Hematopoietic multipotent progenitor cell treated with erythropoietin and hydrocortisone succinate and interleukin-3 and kit ligand, for 4 days (in vitro differentiated cells): ENCODE measurements around the gene CAPN1.
"Not testable (repeated sequence)": the region's sequence is repeated elsewhere in the genome, so short reads cannot be mapped to it uniquely, and the experiment has no call there.

Experiments used
- DNase-seq: peaks from one replicate; pipeline ENCODE4 v3.0.0-alpha.2; 2015

The CAPN1 gene

DNA sequence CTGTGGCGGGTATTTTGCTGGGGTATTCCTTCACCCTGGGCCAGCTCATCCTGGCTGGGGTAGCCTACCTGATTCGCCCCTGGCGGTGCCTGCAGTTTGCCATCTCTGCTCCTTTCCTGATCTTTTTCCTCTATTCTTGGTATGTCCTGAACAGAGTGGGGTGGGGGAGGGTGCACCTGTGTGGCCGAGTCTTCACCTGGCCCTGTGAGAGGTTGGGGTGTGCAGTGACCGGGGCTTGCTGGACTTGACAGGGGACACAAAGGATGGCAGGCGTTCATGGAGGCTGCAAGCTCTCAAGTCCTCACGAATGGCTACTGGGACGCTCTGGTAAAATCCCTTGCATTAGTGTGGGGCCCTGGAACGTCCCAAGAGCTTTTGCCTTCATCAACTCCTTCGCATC, 39.3 kb downstream of the CAPN1 start:
- no peak for DNase-seq

DNA sequence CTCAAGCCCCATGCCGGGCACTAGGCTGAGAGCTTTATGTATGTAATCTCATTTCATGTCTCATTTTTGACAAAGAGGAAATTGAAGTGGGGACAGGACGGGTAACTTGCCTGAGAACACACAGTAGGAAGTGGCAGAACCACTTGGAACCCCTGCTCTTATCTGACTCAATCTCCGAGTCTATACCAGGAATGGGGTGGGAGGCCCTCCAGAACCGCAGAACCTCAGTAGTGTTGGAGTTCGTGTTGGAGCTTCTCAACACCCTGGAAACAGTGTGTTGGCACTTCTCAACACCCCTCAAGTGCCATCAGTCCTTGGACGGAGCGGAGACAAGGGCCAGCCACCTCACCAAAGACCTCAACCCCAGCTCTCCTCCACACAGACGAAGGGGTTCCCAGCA, 41.3 kb downstream of the CAPN1 start:
- peak; percentile 46 for DNase-seq

DNA sequence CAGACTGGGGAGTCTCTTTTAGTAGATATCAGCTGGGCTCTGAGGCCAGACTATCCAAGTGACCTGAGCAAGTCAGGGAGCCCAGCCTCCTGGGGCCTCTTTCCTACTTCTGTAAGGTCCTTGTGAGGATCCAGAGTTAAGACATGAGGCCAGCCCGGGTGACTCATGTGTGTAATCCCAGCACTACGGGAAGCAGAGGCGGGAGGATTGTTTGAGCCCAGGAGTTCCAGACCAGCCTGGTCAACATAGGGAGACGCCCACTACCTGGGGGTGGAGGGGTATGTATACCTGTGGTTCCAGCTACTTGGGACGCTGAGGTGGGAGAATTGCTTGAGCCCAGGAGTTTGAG, 43.2 kb downstream of the CAPN1 start:
- no peak for DNase-seq

DNA sequence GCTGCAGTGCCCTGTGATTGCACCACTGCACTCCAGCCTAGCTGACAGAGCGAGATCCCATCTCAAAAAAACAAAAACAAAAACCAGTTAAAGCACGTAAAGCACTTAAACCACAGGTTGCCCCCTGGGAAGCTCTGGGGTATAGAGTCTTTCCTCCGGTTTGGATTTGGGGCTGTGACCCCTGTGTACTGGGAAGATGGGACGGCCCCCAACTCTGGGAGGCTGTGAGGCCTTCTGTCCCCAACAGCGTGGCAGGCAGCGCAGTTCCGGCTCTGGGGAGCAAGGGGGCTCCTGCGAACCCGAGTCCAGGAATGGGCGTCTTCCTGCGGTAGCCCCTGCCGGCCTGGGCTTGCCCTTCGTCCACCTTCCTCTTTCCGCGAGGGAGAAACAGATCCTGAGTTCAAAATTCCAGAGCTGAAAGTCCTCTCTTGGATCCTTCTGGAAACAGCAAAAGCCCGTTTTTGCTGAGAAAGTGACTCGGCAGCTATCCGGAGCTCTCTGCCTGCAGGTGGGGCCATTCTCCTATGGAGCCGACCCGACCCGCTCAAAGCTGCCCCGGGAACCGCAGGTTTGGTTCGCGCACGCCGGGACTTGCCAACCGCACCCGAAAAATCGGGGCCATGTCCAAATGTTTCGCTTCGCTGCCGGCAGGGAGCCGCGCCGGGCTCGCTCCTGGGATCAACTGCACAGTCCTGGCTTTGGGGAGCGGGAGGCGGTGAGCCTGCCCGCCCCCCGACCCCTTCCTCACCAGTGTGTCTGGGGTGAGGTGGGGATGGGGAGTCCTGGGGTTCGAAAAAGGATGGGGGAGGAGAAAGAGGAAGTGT, 43.8 kb downstream of the CAPN1 start:
- peak; percentile 77 for DNase-seq

DNA sequence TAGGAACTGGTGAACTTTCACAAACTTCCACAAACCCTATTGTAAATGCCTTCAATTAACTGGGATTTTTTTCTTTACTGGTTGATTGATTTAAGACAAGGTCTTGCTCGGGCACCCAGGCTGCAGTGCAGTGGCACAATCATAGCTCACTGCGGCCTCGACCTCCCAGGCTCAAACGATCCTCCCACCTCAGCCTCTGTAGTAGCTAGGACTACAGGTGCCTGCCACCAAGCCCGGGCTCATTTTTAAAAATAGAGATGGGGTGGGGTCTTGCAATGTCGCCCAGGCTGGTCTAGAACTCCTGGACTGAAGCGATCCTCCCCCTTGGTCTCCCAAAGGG, 44.3 kb downstream of the CAPN1 start:
- no peak for DNase-seq

DNA sequence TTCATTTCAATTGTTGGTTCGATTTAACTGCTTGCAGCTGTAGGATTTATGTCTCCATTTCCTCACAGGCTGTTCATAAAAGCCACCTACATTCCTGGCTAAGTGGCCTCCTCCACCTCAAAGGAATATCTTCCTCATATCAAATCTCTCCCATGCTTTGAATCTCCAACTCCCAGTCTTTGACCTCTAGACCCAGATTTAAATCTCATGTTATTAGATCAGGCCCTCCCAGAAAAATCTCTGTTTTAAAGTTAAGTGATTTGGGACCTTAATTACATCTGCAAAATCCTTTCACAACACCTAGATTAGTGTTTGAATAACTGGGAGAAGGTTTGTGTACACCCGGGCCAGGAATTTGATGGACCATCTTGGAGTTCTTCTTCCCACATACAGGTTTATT, 46.2 kb downstream of the CAPN1 start:
- DNase-seq, result no peak

DNA sequence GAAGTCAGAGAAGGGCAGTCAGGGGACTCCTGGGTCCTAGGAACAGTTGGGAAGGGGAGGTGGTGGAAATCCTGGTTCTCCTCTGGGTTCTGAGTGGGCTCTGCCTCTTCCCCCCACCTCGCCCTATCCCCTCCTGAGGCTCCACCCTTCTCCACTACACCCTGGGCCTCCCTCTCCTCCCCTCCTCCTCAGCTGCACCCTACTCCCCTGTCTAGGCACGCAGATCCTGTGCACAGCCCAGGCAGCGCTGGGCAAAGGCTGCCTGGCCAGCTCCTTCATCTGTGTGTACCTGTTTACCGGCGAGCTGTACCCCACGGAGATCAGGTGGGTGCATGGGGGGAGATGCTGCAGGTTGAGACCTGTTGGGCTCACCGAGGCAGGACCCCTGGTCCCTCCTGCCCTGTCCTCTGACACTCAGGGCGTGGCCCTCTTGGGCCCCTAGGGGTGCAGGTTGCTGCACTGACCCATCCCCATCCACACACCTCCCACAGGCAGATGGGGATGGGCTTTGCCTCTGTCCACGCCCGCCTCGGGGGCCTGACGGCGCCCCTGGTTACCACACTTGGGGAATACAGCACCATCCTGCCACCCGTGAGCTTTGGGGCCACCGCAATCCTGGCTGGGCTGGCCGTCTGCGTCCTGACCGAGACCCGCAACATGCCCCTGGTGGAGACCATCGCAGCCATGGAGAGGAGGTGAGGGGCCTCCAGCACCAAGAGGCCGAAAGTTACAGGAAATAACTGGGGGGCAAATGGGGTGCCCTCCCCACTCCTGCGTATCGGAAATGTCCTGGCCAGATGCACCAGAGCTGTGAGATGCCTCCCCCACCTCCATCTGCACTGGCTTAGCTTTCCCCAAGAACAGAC, 54.7 kb downstream of the CAPN1 start:
- DNase-seq, result no peak

DNA sequence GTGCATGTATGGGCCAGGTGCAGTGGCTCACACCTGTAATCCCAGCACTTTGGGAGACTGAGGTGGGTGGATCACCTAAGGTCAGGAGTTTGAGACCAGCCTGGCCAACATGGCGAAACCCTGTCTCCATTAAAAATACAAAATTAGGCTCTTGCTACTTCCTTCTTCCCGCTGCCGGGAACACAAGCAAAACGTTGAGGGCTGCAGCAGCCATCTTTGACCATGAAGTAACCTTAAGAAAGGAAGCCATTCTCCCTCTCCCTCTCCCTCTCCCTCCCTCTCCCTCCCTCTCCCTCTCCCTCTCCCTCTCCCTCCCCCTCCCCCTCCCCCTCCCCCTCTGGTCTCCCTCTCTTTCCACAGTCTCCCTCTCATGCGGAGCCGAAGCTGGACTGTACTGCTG, 56.6 kb downstream of the CAPN1 start:
- DNase-seq, result not testable (repeated sequence)

DNA sequence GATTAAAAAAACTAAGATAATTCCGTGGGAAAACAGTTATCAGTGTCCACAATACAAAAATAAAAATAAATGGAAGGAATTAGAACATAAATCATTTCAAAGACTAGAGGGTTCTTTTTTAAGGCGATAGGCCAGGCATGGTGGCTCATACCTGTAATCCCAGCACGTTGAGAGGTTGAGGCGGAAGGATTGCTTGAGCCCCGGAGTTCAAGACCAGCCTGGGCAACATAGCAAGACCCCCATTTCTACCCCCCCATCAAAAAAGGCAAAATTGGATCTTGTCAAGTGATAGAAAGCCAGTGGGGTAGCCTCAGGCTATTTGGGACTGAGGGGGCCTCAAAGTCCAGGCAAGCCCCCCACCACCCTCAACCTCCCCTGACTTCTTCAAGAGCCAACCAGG, 59.4 kb downstream of the CAPN1 start:
- DNase-seq, result no peak

DNA sequence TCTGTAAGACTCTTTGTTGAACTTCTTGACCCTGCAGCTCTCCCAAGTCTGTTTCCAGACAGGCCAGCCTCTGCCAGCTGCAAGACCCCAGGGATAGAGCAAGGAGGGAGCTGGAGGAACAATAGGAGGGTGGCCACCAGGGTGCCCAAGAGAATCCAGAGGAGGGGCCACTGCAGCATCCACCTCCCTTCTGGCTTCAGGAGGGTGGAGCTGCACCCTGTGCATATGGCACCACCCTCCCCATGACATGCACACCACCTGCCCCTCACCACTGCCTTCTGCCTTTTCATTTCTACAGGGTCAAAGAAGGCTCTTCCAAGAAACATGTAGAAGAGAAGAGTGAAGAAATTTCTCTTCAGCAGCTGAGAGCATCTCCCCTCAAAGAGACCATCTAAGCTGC, 60.0 kb downstream of the CAPN1 start:
- DNase-seq, result no peak

DNA sequence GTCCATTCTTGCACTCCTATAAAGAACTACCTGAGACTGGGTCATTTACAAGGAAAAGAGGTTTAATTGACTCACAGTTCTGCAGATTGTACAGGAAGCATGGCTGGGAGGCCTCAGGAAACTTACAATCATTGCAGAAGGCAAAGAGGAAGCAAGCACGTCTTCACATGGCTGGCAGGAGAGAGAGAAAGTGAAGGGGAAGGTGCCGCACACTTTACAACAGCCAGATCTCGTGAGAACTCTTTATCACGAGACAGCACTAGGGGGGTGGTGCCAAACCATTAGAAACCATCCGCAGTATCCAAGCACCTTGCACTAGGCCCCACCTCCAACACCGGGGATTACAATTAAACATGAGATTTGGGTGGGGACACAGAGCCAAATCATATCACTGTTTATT, 60.7 kb downstream of the CAPN1 start:
- DNase-seq, result no peak

DNA sequence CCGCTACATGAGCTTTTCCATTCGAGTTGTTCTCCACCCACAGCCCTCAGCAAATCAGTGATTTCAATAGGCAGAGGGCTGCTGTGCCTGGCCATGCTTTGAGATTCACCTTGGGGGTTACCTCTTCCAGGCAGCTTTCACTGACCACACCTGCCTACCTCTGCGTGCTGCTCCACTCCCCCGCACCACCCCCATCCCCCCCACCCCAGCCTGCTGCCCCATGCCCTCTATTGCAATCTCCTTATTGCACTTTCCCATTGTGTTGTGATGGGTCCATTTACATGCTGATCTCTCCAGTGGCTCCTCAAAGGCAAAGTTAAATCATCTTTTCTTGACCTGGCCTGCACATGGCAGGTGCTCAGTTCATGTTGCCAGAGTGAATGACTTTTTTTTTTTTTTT, 62.1 kb downstream of the CAPN1 start:
- no peak for DNase-seq

DNA sequence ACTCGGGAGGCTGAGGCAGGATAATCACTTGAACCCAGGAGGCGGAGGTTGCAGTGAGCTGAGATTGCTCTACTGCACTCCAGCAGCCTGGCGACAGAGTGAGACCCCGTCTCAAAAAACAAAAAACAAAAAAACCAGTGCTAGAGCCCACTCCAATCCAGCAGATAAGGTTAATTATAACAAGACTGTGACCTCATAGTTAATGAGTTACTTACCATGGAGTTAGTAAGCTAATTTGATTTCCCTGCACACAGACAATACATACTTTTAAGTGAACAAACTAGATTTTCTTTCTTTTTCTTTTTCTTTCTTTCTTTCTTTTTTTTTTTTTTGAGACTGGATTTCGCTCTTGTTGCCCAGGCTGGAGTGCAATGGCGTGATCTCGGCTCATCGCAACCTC, 63.3 kb downstream of the CAPN1 start:
- DNase-seq, result not testable (repeated sequence)

DNA sequence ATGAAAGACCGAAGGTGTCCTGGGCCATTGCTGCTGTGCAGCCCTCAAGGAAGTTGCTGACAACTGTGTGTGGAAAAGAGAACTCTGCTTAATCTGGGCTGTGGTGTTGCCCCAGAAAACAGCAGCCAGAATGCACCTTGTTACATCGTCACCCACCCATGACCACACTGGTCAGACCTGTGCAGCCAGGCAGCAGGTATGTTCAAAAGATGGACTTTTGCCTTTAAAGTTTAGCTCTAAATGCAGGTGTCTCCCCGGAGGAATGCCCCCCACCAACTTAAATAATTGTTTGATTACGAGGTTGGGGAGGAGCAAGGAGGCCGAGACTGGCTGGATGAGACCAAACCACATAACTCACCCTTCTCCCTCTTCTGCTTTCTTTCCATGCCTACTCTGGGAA, 64.8 kb downstream of the CAPN1 start:
- no peak for DNase-seq

DNA sequence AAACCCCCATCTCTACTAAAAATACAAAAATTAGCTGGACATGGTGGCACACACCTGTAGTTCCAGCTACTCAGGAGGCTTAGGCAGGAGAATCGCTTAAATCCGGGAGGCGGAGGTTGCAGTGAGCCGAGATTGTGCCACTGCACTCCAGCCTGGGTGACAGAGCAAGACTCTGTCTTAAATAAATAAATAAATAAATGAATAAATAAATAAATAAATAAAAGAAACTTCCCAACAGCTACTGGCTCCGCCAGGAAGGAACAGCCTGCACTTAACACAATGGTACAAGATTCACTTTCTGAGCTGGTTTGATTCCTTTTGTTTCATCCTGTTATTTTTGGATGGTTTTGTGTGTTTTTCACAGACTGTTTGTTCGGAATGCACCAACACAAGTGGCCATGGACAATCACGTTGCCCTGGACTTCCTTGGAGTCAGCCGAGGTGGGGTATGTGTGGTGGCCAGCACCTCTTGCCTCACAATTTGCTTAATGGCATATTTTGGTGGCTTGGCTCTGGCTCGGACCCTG, 66.5 kb downstream of the CAPN1 start:
- not testable (repeated sequence) for DNase-seq

DNA sequence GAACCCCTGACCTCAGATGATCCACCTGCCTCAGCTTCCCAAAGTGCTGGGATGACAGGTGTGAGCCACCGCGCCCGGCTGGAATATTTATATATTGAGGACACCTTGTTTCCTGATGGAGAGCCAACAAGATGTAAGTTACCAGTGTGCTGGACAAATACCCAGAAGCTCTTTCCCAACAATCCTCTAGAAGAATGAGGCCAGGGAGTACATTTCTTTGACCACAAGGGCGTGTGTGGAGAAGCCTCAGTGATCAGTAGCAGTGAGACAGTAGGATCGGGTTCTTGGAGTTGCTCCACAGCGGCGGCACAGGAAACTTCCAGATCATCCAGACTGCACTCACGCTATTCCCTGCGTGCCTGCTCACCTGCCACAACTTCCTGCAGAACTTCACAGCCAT, 69.7 kb downstream of the CAPN1 start:
- no peak for DNase-seq

DNA sequence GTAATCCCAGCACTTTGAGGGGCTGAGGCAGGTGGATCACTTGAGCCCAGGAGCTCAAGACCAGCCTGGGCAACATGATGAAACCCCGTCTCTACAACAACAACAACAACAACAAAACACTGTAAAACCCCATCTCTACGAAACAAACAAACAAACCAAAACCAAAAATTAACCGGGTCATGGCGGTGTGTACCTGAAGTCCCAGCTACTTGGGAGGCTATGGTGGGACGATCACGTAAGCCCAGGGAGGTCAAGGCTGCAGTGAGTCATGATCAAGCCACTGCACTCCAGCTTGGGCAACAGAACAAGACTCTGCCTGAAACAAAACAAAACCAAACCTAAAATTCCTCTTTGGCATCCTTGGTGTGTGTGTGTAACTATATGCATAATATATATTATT, 73.0 kb downstream of the CAPN1 start:
- no peak for DNase-seq

DNA sequence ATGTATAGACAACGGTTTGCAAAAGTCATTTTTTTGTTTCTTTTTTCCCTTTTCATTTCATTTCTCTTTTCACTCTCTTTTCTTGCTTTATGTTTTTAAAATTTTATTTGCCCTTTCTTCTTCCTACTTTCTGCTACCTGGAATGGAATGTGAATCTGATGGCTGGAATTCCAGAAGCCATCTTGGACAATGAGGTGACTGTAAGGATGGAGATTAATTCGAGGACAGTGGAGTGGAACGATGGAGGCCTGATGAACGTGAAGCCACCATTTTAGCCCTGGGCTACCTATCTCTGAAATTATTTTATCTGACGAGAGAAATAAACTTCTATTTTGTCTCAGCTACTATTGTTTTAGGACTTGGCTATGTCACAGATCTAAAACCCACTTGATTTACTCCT, 77.3 kb downstream of the CAPN1 start:
- no peak for DNase-seq

DNA sequence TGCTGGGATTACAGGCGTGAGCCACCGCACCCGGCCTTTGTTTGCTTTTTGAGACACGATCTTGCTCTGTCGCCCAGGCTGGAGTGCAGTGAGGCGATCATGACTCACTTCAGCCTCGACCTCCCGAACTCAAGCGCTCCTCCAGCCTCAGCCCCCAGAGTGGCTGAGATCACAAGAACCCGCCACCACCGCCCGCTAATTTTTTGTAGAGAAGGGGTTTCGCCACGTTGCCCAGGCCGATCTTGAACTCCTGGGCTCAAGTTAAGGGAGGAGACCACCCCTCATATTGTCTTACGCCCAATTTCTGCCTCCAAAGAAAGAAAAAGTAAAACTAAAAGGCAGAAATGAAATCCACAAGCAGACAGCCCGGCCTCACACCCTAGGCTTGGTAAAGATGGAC, 78.6 kb downstream of the CAPN1 start:
- no peak for DNase-seq

DNA sequence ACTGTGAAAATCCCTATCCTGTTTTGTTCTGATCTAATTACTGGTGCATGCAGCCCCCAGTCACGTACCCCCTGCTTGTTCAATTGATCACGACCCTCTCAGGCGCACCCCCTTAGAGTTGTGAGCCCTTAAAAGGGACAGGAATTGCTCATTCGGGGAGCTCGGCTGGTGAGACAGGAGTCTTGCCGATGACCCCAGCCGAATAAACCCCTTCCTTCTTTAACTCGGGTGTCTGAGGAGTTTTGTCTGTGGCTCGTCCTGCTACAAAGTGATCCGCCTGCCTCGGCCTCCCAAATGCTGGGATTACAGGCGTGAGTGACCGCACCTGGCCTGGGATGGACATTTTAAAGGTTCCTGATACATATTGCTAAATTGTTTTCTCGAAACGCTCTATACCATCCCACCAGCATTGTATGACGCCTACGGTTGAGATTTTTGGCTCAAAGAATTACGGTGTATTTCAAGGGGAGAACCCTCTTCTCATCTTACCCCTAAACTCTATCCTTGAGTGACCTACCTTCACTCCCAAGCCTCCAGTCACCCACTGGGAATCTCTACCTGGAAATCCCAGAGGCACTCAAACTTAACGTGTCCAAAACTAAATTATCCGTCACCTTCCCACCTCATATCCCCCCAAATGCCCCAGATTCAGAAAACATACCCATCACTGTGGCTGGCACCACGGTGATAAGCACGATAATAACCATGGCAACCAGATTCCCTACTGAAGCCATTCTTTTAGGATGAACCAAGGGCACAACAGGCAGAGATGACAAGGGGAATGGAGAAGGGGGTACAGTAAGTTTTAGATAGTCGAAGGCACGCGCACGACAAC, 79.2 kb downstream of the CAPN1 start:
- DNase-seq, result no peak
